ENCODE data around the gene KIZ. TPM values are rescaled to one million over a fixed set of nuclear protein-coding genes. Genes with fewer than 3 reads are reported as not detected.

KIZ gene
- total RNA-seq, 6 donors from 2014 or later, result 7.9 to 29.3 (median 15.2) TPM

- DNase-seq (no peak), ATAC-seq (ENCODE audit: low FRiP score in 2 of 2) (no peak)
- TF ChIP-seq EP300 (IDR thresholded peaks at IDR 0.05) (no peak), POLR2A (IDR thresholded peaks at IDR 0.05) (no peak), CTCF (IDR thresholded peaks at IDR 0.05) (no peak), POLR2AphosphoS5 (IDR thresholded peaks at IDR 0.05) (no peak)
These were observed 132.5 kb downstream of the KIZ start for GRCh38 chr20:21258411-21258810.

GRCh38 chr20:21259346-21259745 lies 133.5 kb downstream of the KIZ start:
- WGBS, 2 donors, result 87 to 89% methylated on average over 8 of the region's 8 CpGs
- TF ChIP-seq CTCF (IDR thresholded peaks at IDR 0.05) (no peak), EP300 (IDR thresholded peaks at IDR 0.05) (no peak), POLR2A (IDR thresholded peaks at IDR 0.05) (no peak), POLR2AphosphoS5 (IDR thresholded peaks at IDR 0.05) (no peak)
- ATAC-seq (ENCODE audit: low FRiP score in 2 of 2) (no peak), DNase-seq (no peak)
- Histone ChIP-seq H3K4me1 (no peaks in the 10 kb centered on the region), H3K27me3 (no peaks in the 10 kb centered on the region), H3K27ac (no peak overlapping the region), H3K36me3 (no peaks in the 10 kb centered on the region), H3K4me3 (no peak overlapping the region), H3K9me3 (no peaks in the 10 kb centered on the region)

More at GRCh38 chr20:21258411-21258810, 132.5 kb downstream of the KIZ start:
- 87% methylated on average over 6 of the region's 6 CpGs for WGBS, 2 donors
- Histone ChIP-seq H3K27ac (no peak overlapping the region), H3K4me1 (no peaks in the 10 kb centered on the region), H3K36me3 (no peaks in the 10 kb centered on the region), H3K27me3 (no peaks in the 10 kb centered on the region), H3K4me3 (no peak overlapping the region), H3K9me3 (no peaks in the 10 kb centered on the region)

GRCh38 chr20:21262812-21263211 lies 136.9 kb downstream of the KIZ start:
- Histone ChIP-seq H3K36me3 (no peaks in the 10 kb centered on the region), H3K9me3 (peaks cover 0 to 6% (median 0%) of the 10 kb centered on the region in 4 donors), H3K4me1 (no peaks in the 10 kb centered on the region), H3K27ac (no peak overlapping the region), H3K27me3 (no peaks in the 10 kb centered on the region), H3K4me3 (no peak overlapping the region)
- ATAC-seq (ENCODE audit: low FRiP score in 2 of 2) (no peak), DNase-seq (no peak)
- 85 to 87% methylated on average over 2 of the region's 2 CpGs for WGBS, 2 donors
- TF ChIP-seq EP300 (IDR thresholded peaks at IDR 0.05), result no peak
- TF ChIP-seq POLR2AphosphoS5 (IDR thresholded peaks at IDR 0.05), result no peak
- TF ChIP-seq POLR2A (IDR thresholded peaks at IDR 0.05), result no peak

- Histone ChIP-seq H3K9me3 (peaks cover 0 to 6% (median 0%) of the 10 kb centered on the region in 4 donors), H3K36me3 (no peaks in the 10 kb centered on the region), H3K27me3 (no peaks in the 10 kb centered on the region), H3K4me3 (no peak overlapping the region), H3K27ac (no peak overlapping the region), H3K4me1 (no peaks in the 10 kb centered on the region)
- 80 to 83% methylated on average over 13 to 15 of the region's 15 CpGs for WGBS, 2 donors
- ATAC-seq (ENCODE audit: low FRiP score in 2 of 2) (peak in 1 of 2 donors; percentile 28), DNase-seq (peak in 1 of 2 donors; percentile 52)
- no peak for TF ChIP-seq POLR2AphosphoS5 (IDR thresholded peaks at IDR 0.05)
- no peak for TF ChIP-seq EP300 (IDR thresholded peaks at IDR 0.05)
- TF ChIP-seq CTCF (IDR thresholded peaks at IDR 0.05), result no peak
- TF ChIP-seq POLR2A (IDR thresholded peaks at IDR 0.05), result no peak
These were observed 139.6 kb downstream of the KIZ start for GRCh38 chr20:21265261-21266190.

GRCh38 chr20:21266191-21266536 lies 140.3 kb downstream of the KIZ start:
- TF ChIP-seq CTCF (IDR thresholded peaks at IDR 0.05), result no peak
- no peak for TF ChIP-seq POLR2A (IDR thresholded peaks at IDR 0.05)
- no peak for TF ChIP-seq EP300 (IDR thresholded peaks at IDR 0.05)
- no peak for TF ChIP-seq POLR2AphosphoS5 (IDR thresholded peaks at IDR 0.05)
- Histone ChIP-seq H3K9me3 (peaks cover 0 to 6% (median 0%) of the 10 kb centered on the region in 4 donors), H3K27me3 (no peaks in the 10 kb centered on the region), H3K4me1 (no peaks in the 10 kb centered on the region), H3K27ac (no peak overlapping the region), H3K36me3 (no peaks in the 10 kb centered on the region), H3K4me3 (no peak overlapping the region)
- 93% methylated on average over 5 of the region's 5 CpGs; no CpG with 5 or more reads in 1 of the 2 donors for WGBS, 2 donors
- DNase-seq (peak in 1 of 2 donors; percentile 46), ATAC-seq (ENCODE audit: low FRiP score in 2 of 2) (peak in 1 of 2 donors; percentile 7)

All from upper lobe of left lung (tissue), 6 donors.